Heart right ventricle (tissue), 16 donors: ENCODE measurements around the gene SLC22A17. TPM values are rescaled to one million over a fixed set of nuclear protein-coding genes. Genes with fewer than 3 reads are reported as not detected.

Source experiments
- ATAC-seq, 8 donors: fragments of 200-7000 bp; cut with Tn5 transposase; one replicate each; pipeline ENCODE4 v1.9.1; 2020; ENCODE audit warnings: mild to moderate bottlenecking in 8 of 8, moderate library complexity in 8 of 8, moderate number of reproducible peaks in 1 of 8
- DNase-seq, 2 donors: peaks; one replicate each; pipeline ENCODE4 v3.0.0-alpha.2; 2020
- H3K27ac ChIP-seq, 10 donors: fragments of 200-600 bp; sonication (generic) in 2 of 10; one replicate each; pipeline versions ENCODE4 v1.5.0 to v1.8.0; 2020 to 2022; ENCODE audit warnings: mild to moderate bottlenecking in 3 of 10
- H3K27me3 ChIP-seq, 7 donors: fragments of 200-600 bp; one replicate each; pipeline ENCODE4 v1.8.0; 2021 to 2022; ENCODE audit warnings: mild to moderate bottlenecking in 2 of 7
- H3K36me3 ChIP-seq, 9 donors: fragments of 200-600 bp; sonication (generic) in 1 of 9; one replicate each; pipeline versions ENCODE4 v1.5.0 to v1.8.0; 2020 to 2022; ENCODE audit warnings: mild to moderate bottlenecking in 2 of 9
- H3K4me1 ChIP-seq, 9 donors: fragments of 200-600 bp; sonication (generic) in 1 of 9; one replicate each; pipeline versions ENCODE4 v1.5.0 to v1.8.0; 2020 to 2022; ENCODE audit warnings: mild to moderate bottlenecking in 4 of 9
- H3K4me3 ChIP-seq, 10 donors: fragments of 200-600 bp; sonication (generic) in 2 of 10; one replicate each; pipeline versions ENCODE4 v1.5.0 to v1.8.0; 2020 to 2022; ENCODE audit warnings: mild to moderate bottlenecking in 7 of 10, moderate library complexity in 2 of 10
- H3K9me3 ChIP-seq, 11 donors: fragments of 200-600 bp in 10 of 11; sonication (generic) in 2 of 11; one replicate each; pipeline versions ENCODE4 v1.5.0 to v1.8.0; 2013 to 2022; ENCODE audit warnings: mild to moderate bottlenecking in 2 of 11, control low read depth in 1 of 11, moderate library complexity in 1 of 11
- CTCF ChIP-seq, 9 donors: fragments of 200-600 bp; sonication (generic) in 2 of 9; IDR thresholded peaks; one replicate each; pipeline versions ENCODE4 v1.5.0 to v1.8.0; 2021 to 2022; ENCODE audit warnings: antibody characterized with exemption in 9 of 9, mild to moderate bottlenecking in 5 of 9, moderate library complexity in 1 of 9
- WGBS, 2 donors: extraction: QIAGEN DNeasy Blood & Tissue Kit; methylation state at CpG; one replicate each; pipeline ENCODE4 v1.1.7; 2013; ENCODE audit warnings: inconsistent platforms in 1 of 2; 5-methylcytosine and 5-hydroxymethylcytosine counted together
- intact Hi-C, 10 donors: fragments of 100-400 bp; cut with DNase I; formaldehyde crosslinking; loops; one replicate each; pipeline versions ENCODE4 v1.11.1 to v1.14.2; 2022
- polyA plus RNA-seq, 2 donors: library from polyadenylated mRNA; stranded (reverse); fragments of 200-250 nt; gene quantifications; one replicate each; pipeline ENCODE4 v1.2.3, GENCODE V29; 2013
- total RNA-seq, 10 donors: library from RNA; stranded (reverse); fragmentation: NEBNext Ultra II Directional in 3 of 10; extraction: Animal tissue kit (Norgen Biotek cat#: 25700) in 3 of 10; gene quantifications; one replicate each; pipeline versions ENCODE4 v1.2.1 to v1.2.4, GENCODE V29; 2021 to 2023
- donor health status: Arrhythmogenic right ventricular cardiomyopathy.
- donor health status: ischemic (EF 13 %, LVEDD 7.1; RV severe dilation, severe dysfunction).
- donor health status: healthy with polysubstance abuse.
- donor health status: DM: no; HTN: yes; CAD: no.
- donor health status: DM: no; HTN: no; CAD: no.
- donor health status: ischemic (EF 25% LVEDD 6.9; RV normal size, moderate dysfunction).
- donor health status: ischemic (EF 25% LVEDD 5.7; RV mildly dilated, moderate dysfunction).
- donor health status: healthy.
- donor health status: DM: yes; HTN: yes; CAD: no.
- donor health status: Ischemic cardiomyopathy.
- donor health status: ischemic (EF 35%, LVEDD 5.7; RV mildly dilated, moderate dysfunction).
- donor health status: nonischemic (EF 11% LVEDD 7.7; RV severe dilation, severe dysfunction).
- donor health status: DM: yes; HTN: yes; CAD: no.
- donor health status: PGD.
- donor health status: ischemic (EF 29% LVEDD 5.4; RV normal size, mild dysfunction).
- donor health status: nonischemic (EF 23%, LVEDD 6.1; RV moderate dilation, normal function).

The SLC22A17 gene
- total and polyA plus RNA-seq, 12 donors: 4.8 to 18.9 (median 9.8) TPM

DNA sequence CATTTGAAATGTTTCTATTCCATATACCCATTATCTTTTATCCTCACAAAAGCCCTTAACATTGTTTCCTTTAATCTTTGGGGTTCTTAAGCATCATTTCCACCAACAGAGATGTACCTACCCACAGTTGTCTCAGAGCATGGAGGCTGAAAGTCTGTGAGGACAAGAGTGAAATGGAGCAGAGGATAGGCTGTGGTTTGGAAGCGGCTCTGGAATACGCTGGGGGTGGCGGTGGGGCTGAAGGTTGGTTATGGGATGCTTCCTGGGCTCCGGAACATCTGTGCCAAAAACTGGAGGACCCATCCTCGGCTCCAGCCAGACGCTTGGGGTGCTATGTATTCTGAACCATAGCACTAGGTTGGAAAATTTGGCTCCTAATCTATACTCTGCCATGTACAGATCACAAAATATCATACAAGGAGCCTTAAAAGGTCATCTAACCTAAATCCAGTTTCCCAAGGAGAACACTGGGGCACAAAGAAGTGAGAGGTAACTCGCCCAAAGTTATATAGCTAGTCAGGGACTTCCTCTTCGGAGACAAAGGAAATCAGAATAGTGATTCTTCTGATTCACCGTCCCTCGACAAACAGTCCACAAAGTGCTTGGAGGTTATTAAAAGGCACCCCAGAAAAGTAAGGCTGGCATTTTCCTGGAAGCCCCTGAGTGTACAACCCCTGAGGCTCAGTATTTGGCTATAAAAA is 52.6 kb downstream of the SLC22A17 start:
- Histone ChIP-seq H3K4me3 (peak overlapping the region; percentile 32 to 92 (median 74)), H3K9me3 (no peaks in the 10 kb centered on the region), H3K27ac (peak overlapping the region; percentile 90 to 100 (median 98)), H3K4me1 (peaks cover 4 to 51% (median 38%) of the 10 kb centered on the region in 9 donors), H3K36me3 (peaks cover 0 to 36% (median 0%) of the 10 kb centered on the region in 9 donors), H3K27me3 (no peaks in the 10 kb centered on the region)
- 48 to 55% methylated on average over 10 of the region's 10 CpGs for WGBS, 2 donors
- DNase-seq: no peak
- TF ChIP-seq CTCF (IDR thresholded peaks at IDR 0.05): peak in 1 of 9 donors; percentile 14
- intact Hi-C loops: loop anchor here in 7 of 10 donors (1.0 to 10.0 kb wide), 8 partner anchors 13 to 845 kb away; partner anchors contain the start of genes HOMEZ (in 6 of the 7), EMC9 (in 1 of the 7), PABPN1 (in 1 of the 7) and PSME2 (in 1 of the 7)
- ATAC-seq: no peak

GRCh38 chr14:23299211-23299957 is 53.3 kb downstream of the SLC22A17 start:
- TF ChIP-seq CTCF (IDR thresholded peaks at IDR 0.05): peak in 6 of 9 donors; percentile 18 to 51 (median 35)
- Histone ChIP-seq H3K4me1 (peaks cover 4 to 58% (median 43%) of the 10 kb centered on the region in 9 donors), H3K4me3 (peak overlapping the region in 3 of 10 donors; percentile 75 to 88 (median 83)), H3K27ac (peak overlapping the region in 9 of 10 donors; percentile 11 to 99 (median 97)), H3K9me3 (no peaks in the 10 kb centered on the region), H3K27me3 (no peaks in the 10 kb centered on the region), H3K36me3 (peaks cover 0 to 36% (median 0%) of the 10 kb centered on the region in 9 donors)
- intact Hi-C loops: loop anchor here in 6 of 10 donors (5.0 to 10.0 kb wide), 3 partner anchors 115 to 177 kb away; partner anchors contain the start of gene SLC7A8 (in 1 of the 6)
- WGBS, 2 donors: 78 to 84% methylated on average over 2 of the region's 2 CpGs
- DNase-seq (no peak), ATAC-seq (no peak)

DNA sequence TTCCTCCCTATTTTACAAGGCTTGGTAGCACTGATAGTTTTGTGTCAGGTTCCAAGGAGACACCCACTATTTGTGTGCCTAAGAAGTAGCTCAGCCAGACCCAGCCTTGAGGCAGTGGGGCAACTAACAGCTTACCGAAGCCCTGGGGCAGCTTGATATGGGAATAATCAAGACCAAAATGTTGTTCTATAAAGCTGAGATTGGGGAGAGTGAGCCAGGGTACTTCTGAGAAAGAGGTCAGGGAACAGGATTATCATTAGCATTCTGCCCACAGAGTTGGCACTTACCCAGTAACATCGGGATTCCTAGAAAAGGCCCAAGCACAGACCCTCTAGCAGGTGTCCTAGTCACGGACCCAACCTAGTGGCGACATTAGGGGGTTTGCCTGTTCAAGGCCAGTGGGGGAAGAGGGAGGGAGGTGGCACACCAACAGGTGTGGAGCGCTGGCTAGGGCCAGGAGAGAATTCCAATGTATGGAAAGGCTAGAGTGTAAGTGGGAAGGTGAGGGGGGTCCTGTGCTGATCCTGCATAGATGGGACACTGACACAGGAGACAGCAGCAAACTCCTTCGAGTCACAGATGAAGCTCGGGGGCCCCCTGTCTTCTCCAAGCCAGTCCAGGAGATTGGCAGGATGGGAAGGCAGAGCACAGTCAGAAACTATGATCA is 54.9 kb downstream of the SLC22A17 start:
- peaks cover 0 to 36% (median 0%) of the 10 kb centered on the region in 9 donors for H3K36me3 ChIP-seq
- 77 to 79% methylated on average over 7 of the region's 7 CpGs for WGBS, 2 donors
- no peaks in the 10 kb centered on the region for H3K9me3 ChIP-seq
- H3K27me3 ChIP-seq: no peaks in the 10 kb centered on the region
- H3K4me3 ChIP-seq: no peak overlapping the region
- H3K4me1 ChIP-seq: peaks cover 4 to 56% (median 39%) of the 10 kb centered on the region in 9 donors
- no peak for DNase-seq
- no peak for TF ChIP-seq CTCF (IDR thresholded peaks at IDR 0.05)
- no peak for ATAC-seq
- peak overlapping the region in 1 of 10 donors; percentile 98 for H3K27ac ChIP-seq
- intact Hi-C loops: loop anchor here in 6 of 10 donors (5.0 to 10.0 kb wide), 3 partner anchors 113 to 175 kb away; partner anchors contain the start of gene SLC7A8 (in 1 of the 6)
